HG02588 (cell line): ENCODE data around the gene GLT1D1.

Experiments used
- ATAC-seq: cut with Tn5 transposase; IDR thresholded peaks from one replicate; pipeline ENCODE4 v1.9.1; 2021; ENCODE audit warnings: mild to moderate bottlenecking, moderate library complexity; ENCODE audit not compliant: unreplicated experiment

The GLT1D1 gene

GRCh38 chr12:128956755-128957154 is 103.5 kb downstream of the GLT1D1 start:
- no peak for ATAC-seq

GRCh38 chr12:128959901-128960300 is 106.6 kb downstream of the GLT1D1 start:
- ATAC-seq = no peak

GRCh38 chr12:128961308-128961902 is 108.1 kb downstream of the GLT1D1 start:
- no peak for ATAC-seq

GRCh38 chr12:128961957-128962356 is 108.7 kb downstream of the GLT1D1 start:
- no peak for ATAC-seq

- no peak for ATAC-seq
Observed at GRCh38 chr12:128966203-128966810, 113.0 kb downstream of the GLT1D1 start.

GRCh38 chr12:128968668-128969067 is 115.4 kb downstream of the GLT1D1 start:
- no peak for ATAC-seq

GRCh38 chr12:128969480-128970055 is 116.3 kb downstream of the GLT1D1 start:
- ATAC-seq = peak; percentile 80

- ATAC-seq = no peak
Observed at GRCh38 chr12:128970110-128970509, 116.8 kb downstream of the GLT1D1 start.

GRCh38 chr12:128970941-128971340 is 117.7 kb downstream of the GLT1D1 start:
- no peak for ATAC-seq

GRCh38 chr12:128971802-128972201 is 118.5 kb downstream of the GLT1D1 start:
- no peak for ATAC-seq

GRCh38 chr12:128973883-128974681 is 120.8 kb downstream of the GLT1D1 start:
- ATAC-seq = no peak

- no peak for ATAC-seq
Observed at GRCh38 chr12:128974881-128975280, 121.6 kb downstream of the GLT1D1 start.

- ATAC-seq = no peak
Observed at GRCh38 chr12:128976120-128976738, 123.0 kb downstream of the GLT1D1 start.

- ATAC-seq = no peak
Observed at GRCh38 chr12:128977441-128977840, 124.2 kb downstream of the GLT1D1 start.

GRCh38 chr12:128978067-128978466 is 124.8 kb downstream of the GLT1D1 start:
- ATAC-seq = no peak

- ATAC-seq = no peak
Observed at GRCh38 chr12:128980623-128981022, 127.3 kb downstream of the GLT1D1 start.

GRCh38 chr12:128981971-128982533 is 128.8 kb downstream of the GLT1D1 start:
- no peak for ATAC-seq

GRCh38 chr12:128982933-128983332 is 129.7 kb downstream of the GLT1D1 start:
- ATAC-seq = no peak

GRCh38 chr12:128983371-128983770 is 130.1 kb downstream of the GLT1D1 start:
- no peak for ATAC-seq

GRCh38 chr12:128986957-128987356 is 133.7 kb downstream of the GLT1D1 start:
- no peak for ATAC-seq

- ATAC-seq = no peak
Observed at GRCh38 chr12:128989287-128989686, 136.0 kb downstream of the GLT1D1 start.
